A549 treated with CORT108297 at 1 μM for 4 hours (cell line): ENCODE data around the gene MYBPC3. TPM values are rescaled to one million over a fixed set of nuclear protein-coding genes. Genes with fewer than 3 reads are reported as not detected.

Experiments
- total RNA-seq: library from RNA; stranded (reverse); fragments of 200-300 nt; extraction: Qiagen RNA extraction; gene quantifications from 5 replicates; pipeline ENCODE4 v1.2.3, GENCODE V29; 2022

Gene MYBPC3
- total RNA-seq: 0.07 to 0.09 TPM (median 0.07 TPM) in 5 replicates

GRCh38 chr11:47352556-47352955, at the start of gene MYBPC3:
MYBPC3 (minus strand) TSS chr11:47352702; CDS start chr11:47352647, 55 bp downstream.

DNA sequence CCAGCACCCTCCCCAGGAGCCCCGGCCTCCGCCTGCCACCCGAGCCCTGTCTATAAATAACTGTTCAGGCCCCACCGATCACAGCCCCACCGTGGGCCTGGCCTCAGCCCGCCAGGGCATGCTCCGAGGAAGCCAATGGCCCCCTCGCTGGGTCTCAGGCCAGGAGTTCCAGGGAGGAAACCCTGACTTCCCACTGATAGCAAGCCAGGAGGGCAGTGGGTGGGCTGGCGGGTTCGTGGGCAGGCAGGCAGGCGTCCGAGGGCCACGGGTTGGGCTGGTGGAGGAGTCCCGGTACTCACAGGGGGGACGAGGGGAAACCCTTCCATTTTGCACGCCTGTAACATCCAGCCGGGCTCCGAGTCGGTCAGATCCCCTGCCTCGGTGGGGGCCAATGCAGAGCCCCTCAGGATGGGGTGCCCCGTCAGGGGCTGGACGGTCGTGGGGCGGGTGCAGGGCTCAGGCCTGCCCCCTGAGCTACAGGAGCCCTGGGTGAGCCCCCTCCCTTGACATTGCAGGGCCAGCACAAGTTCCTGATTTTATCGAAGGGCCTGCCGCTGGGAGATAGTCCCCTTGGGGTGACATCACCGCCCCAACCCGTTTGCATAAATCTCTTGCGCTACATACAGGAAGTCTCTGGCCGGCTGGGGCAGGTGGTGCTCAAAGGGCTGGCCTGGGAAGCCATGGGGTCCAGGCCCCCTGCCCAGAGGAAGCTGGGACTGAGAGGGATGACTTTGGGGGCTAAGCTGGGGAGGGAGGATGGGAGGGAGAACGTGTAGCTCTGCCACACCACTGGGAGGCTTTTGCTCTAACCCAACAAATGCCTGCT, 25.7 kb upstream of the MYBPC3 start, which contains the start of gene SPI1:
SPI1 (minus strand) TSS at position 538 of the 826 bp plus-strand sequence; CDS start at position 344, 194 bp downstream.

Other genes starting within 250 kb of the MYBPC3 start
- gene ARFGAP2, start 175.8 kb downstream of the MYBPC3 start, total RNA-seq: 26.3 to 36.7 TPM (median 28.5 TPM) in 5 replicates
- 26.1 to 35.8 TPM (median 31.9 TPM) in 5 replicates for gene PACSIN3, start 166.3 kb downstream of the MYBPC3 start, total RNA-seq
- 81.2 to 94.6 TPM (median 86.0 TPM) in 5 replicates for gene DDB2, start 137.7 kb downstream of the MYBPC3 start, total RNA-seq
- gene ACP2, start 103.9 kb downstream of the MYBPC3 start, total RNA-seq: 22.1 to 36.1 TPM (median 24.3 TPM) in 5 replicates
- 7.4 to 14.3 TPM (median 12.2 TPM) in 5 replicates for gene NR1H3, start 94.7 kb downstream of the MYBPC3 start, total RNA-seq
- gene MADD, start 82.6 kb downstream of the MYBPC3 start, total RNA-seq: 22.0 to 24.2 TPM (median 23.5 TPM) in 5 replicates
- 0.10 to 0.16 TPM in 2 of 5 replicates, not detected in the others for gene SPI1, start 25.8 kb upstream of the MYBPC3 start, total RNA-seq
- gene SLC39A13, start 55.9 kb upstream of the MYBPC3 start, total RNA-seq: 43.5 to 61.4 TPM (median 54.9 TPM) in 5 replicates
- 189 to 265 TPM (median 196 TPM) in 5 replicates for gene PSMC3, start 73.7 kb upstream of the MYBPC3 start, total RNA-seq
- gene RAPSN, start 96.4 kb upstream of the MYBPC3 start, total RNA-seq: 0.11 to 0.34 TPM (median 0.13 TPM) in 3 of 5 replicates, not detected in the others
- 45.7 to 51.1 TPM (median 47.9 TPM) in 5 replicates for gene CELF1, start 200.4 kb upstream of the MYBPC3 start, total RNA-seq
- 58.5 to 79.9 TPM (median 75.4 TPM) in 5 replicates for gene PTPMT1, start 212.9 kb upstream of the MYBPC3 start, total RNA-seq
- gene KBTBD4, start 226.3 kb upstream of the MYBPC3 start, total RNA-seq: 17.6 to 22.3 TPM (median 19.5 TPM) in 5 replicates
- gene NDUFS3, start 226.4 kb upstream of the MYBPC3 start, total RNA-seq: 104 to 138 TPM (median 135 TPM) in 5 replicates
- gene FAM180B, start 234.0 kb upstream of the MYBPC3 start, total RNA-seq: not detected in 5 replicates
- gene C1QTNF4, start 241.7 kb upstream of the MYBPC3 start, total RNA-seq: 0.08 to 0.10 TPM (median 0.08 TPM) in 3 of 5 replicates, not detected in the others